Measurements from ENCODE around the gene ABHD12. TPM values are rescaled to one million over a fixed set of nuclear protein-coding genes. Genes with fewer than 3 reads are reported as not detected.

ABHD12 gene
- total and polyA plus RNA-seq, 2 donors (not counting 3 experiments of a cell fraction or from before 2014, with no cell fraction given), result 19.2 to 36.0 TPM

GRCh38 chr20:25273046-25273445 is 117.6 kb downstream of the ABHD12 start:
- FAIRE-seq (no peak), DNase-seq (ENCODE audit: low read depth, low spot score) (no peak)
- Histone ChIP-seq H3K9me1 (replicated peaks; ENCODE audit: control insufficient read depth, extremely low read depth, insufficient read depth, low read length) (no peaks in the 10 kb centered on the region), H3K27me3 (ENCODE audit: control insufficient read depth in 2 of 2, insufficient read depth in 2 of 2, low read length in 2 of 2) (no peaks in the 10 kb centered on the region), H3K79me2 (ENCODE audit: control insufficient read depth, insufficient read depth, low read length) (no peaks in the 10 kb centered on the region), H3K9me3 (replicated peaks; ENCODE audit: control insufficient read depth, insufficient read depth, low read length) (no peaks in the 10 kb centered on the region), H3K4me3 (replicated peaks in 1 of 3; ENCODE audit: insufficient read depth in 1 of 3, low read depth in 1 of 3, low read length in 3 of 3) (no peak overlapping the region), H4K20me1 (replicated peaks; ENCODE audit: control insufficient read depth, extremely low read depth, insufficient read depth, low read length) (no peaks in the 10 kb centered on the region), H3K4me2 (ENCODE audit: insufficient read depth, low read length) (no peak overlapping the region), H3K36me3 (ENCODE audit: control insufficient read depth in 2 of 2, extremely low read depth in 1 of 2, insufficient read depth in 2 of 2, low read length in 2 of 2) (peaks cover 4 to 57% of the 10 kb centered on the region in 2 experiments), H2AFZ (ENCODE audit: low read depth, low read length) (no peak overlapping the region), H3K27ac (ENCODE audit: insufficient read depth, low read depth, low read length) (no peak overlapping the region), H3K9ac (replicated peaks; ENCODE audit: extremely low read depth, insufficient read depth, low read length) (no peak overlapping the region), H3K4me1 (ENCODE audit: control insufficient read depth, extremely low read depth, insufficient read depth, low read length) (no peaks in the 10 kb centered on the region)
- POLR2A ChIA-PET, result no interaction called here
- CTCF ChIA-PET, result interaction anchor here (1.8 kb wide), 1 partner anchor 20 kb away, joined by 3 read pairs; no protein-coding TSS in a partner anchor
- BruUV-seq (replicated peaks), result no TSS peak
- dilution Hi-C loops (cut with MboI; ENCODE audit: extremely low pct_ligation_motif_present, low sequenced_read_pairs) (no loop called here), intact Hi-C loops (cut with micrococcal nuclease) (no loop called here)
- TF ChIP-seq JUN (IDR thresholded peaks at IDR 0.05; ENCODE audit: borderline replicate concordance, insufficient read depth, insufficient read length, low read depth), result no peak
- no peak for TF ChIP-seq FOS (IDR thresholded peaks at IDR 0.05; ENCODE audit: borderline replicate concordance, insufficient read depth, low read length)
- TF ChIP-seq GATA2 (IDR thresholded peaks at IDR 0.05; ENCODE audit: insufficient read depth, insufficient read length, low read depth, low read length), result no peak
- TF ChIP-seq EZH2 (IDR thresholded peaks at IDR 0.05; ENCODE audit: borderline replicate concordance, low read depth, low read length, severe bottlenecking), result no peak

- DNase-seq (ENCODE audit: low read depth, low spot score) (no peak), FAIRE-seq (no peak)
- Histone ChIP-seq H3K4me3 (replicated peaks in 1 of 3; ENCODE audit: insufficient read depth in 1 of 3, low read depth in 1 of 3, low read length in 3 of 3) (no peak overlapping the region), H3K4me1 (ENCODE audit: control insufficient read depth, extremely low read depth, insufficient read depth, low read length) (no peaks in the 10 kb centered on the region), H3K9me3 (replicated peaks; ENCODE audit: control insufficient read depth, insufficient read depth, low read length) (no peaks in the 10 kb centered on the region), H3K36me3 (ENCODE audit: control insufficient read depth in 2 of 2, extremely low read depth in 1 of 2, insufficient read depth in 2 of 2, low read length in 2 of 2) (peaks cover 4 to 52% of the 10 kb centered on the region in 2 experiments), H3K4me2 (ENCODE audit: insufficient read depth, low read length) (no peak overlapping the region), H4K20me1 (replicated peaks; ENCODE audit: control insufficient read depth, extremely low read depth, insufficient read depth, low read length) (no peaks in the 10 kb centered on the region), H3K9me1 (replicated peaks; ENCODE audit: control insufficient read depth, extremely low read depth, insufficient read depth, low read length) (no peaks in the 10 kb centered on the region), H3K27me3 (ENCODE audit: control insufficient read depth in 2 of 2, insufficient read depth in 2 of 2, low read length in 2 of 2) (no peaks in the 10 kb centered on the region), H3K9ac (replicated peaks; ENCODE audit: extremely low read depth, insufficient read depth, low read length) (no peak overlapping the region), H3K27ac (ENCODE audit: insufficient read depth, low read depth, low read length) (no peak overlapping the region), H2AFZ (ENCODE audit: low read depth, low read length) (no peak overlapping the region), H3K79me2 (ENCODE audit: control insufficient read depth, insufficient read depth, low read length) (no peaks in the 10 kb centered on the region)
- no TSS peak for BruUV-seq (replicated peaks)
- ChIA-PET POLR2A (no interaction called here), CTCF (interaction anchor here (0.8 to 1.8 kb wide), 2 partner anchors 21 to 49 kb away, joined by 3 read pairs; no protein-coding TSS in a partner anchor)
- no peak for TF ChIP-seq MAX (IDR thresholded peaks at IDR 0.05; ENCODE audit: insufficient read depth, insufficient read length)
- no peak for TF ChIP-seq EZH2 (IDR thresholded peaks at IDR 0.05; ENCODE audit: borderline replicate concordance, low read depth, low read length, severe bottlenecking)
- no peak for TF ChIP-seq POLR2AphosphoS5 (IDR thresholded peaks at IDR 0.05; ENCODE audit: insufficient read depth, low read depth, low read length)
- no peak for TF ChIP-seq JUN (IDR thresholded peaks at IDR 0.05; ENCODE audit: borderline replicate concordance, insufficient read depth, insufficient read length, low read depth)
- TF ChIP-seq CTCF (IDR thresholded peaks at IDR 0.05; ENCODE audit: extremely low read depth in 1 of 2, insufficient read depth in 1 of 2, low read depth in 1 of 2, low read length in 2 of 2), result no peak
- no peak for TF ChIP-seq POLR2A (IDR thresholded peaks at IDR 0.05; ENCODE audit: low read depth, low read length)
- no peak for TF ChIP-seq MYC (IDR thresholded peaks at IDR 0.05; ENCODE audit: low read depth, low read length)
- TF ChIP-seq FOS (IDR thresholded peaks at IDR 0.05; ENCODE audit: borderline replicate concordance, insufficient read depth, low read length), result no peak
- no peak for TF ChIP-seq GATA2 (IDR thresholded peaks at IDR 0.05; ENCODE audit: insufficient read depth, insufficient read length, low read depth, low read length)
- intact Hi-C loops (cut with micrococcal nuclease), result no loop called here
- dilution Hi-C loops (cut with MboI; ENCODE audit: extremely low pct_ligation_motif_present, low sequenced_read_pairs), result no loop called here
Measured at GRCh38 chr20:25272223-25273000, 118.2 kb downstream of the ABHD12 start.
